GM23248 (cell line): Measurements from ENCODE around the gene CHIT1. TPM values are rescaled to one million over a fixed set of nuclear protein-coding genes. Genes with fewer than 3 reads are reported as not detected.

ENCODE experiments used
- DNase-seq: peaks from one replicate; pipeline ENCODE4 v3.0.0-alpha.2; 2015
- H2AFZ ChIP-seq: fragments of 200-600 bp; sonication (generic); 2 replicates; pipeline ENCODE4 v1.6.1; 2016; ENCODE audit warnings: antibody characterized with exemption
- H3F3A ChIP-seq: fragments of 200-600 bp; sonication (generic); 2 replicates; pipeline ENCODE4 v1.6.1; 2016; ENCODE audit warnings: mild to moderate bottlenecking, antibody characterized with exemption, mixed run types; ENCODE audit not compliant: insufficient read depth
- H3K27ac ChIP-seq: fragments of 200-600 bp; sonication (generic); 2 replicates; pipeline ENCODE4 v1.5.1; 2016; ENCODE audit warnings: mild to moderate bottlenecking
- H3K27me3 ChIP-seq: fragments of 200-600 bp; sonication (generic); replicated peaks from 2 replicates; pipeline ENCODE4 v1.6.1; 2016; ENCODE audit warnings: mild to moderate bottlenecking; ENCODE audit not compliant: insufficient read depth
- H3K36me3 ChIP-seq: fragments of 200-600 bp; sonication (generic); 2 replicates; pipeline ENCODE4 v1.6.1; 2016; ENCODE audit warnings: low read depth, mild to moderate bottlenecking
- H3K4me1 ChIP-seq: fragments of 200-600 bp; sonication (generic); 2 replicates; pipeline ENCODE4 v1.6.1; 2016; ENCODE audit warnings: mild to moderate bottlenecking; ENCODE audit not compliant: insufficient read depth
- H3K4me2 ChIP-seq: fragments of 200-600 bp; sonication (generic); one replicate; pipeline ENCODE4 v1.6.1; 2016; ENCODE audit warnings: mild to moderate bottlenecking; ENCODE audit not compliant: unreplicated experiment
- H3K4me3 ChIP-seq: fragments of 200-600 bp; sonication (generic); 2 replicates; pipeline ENCODE4 v1.5.1; 2016; ENCODE audit warnings: mild to moderate bottlenecking
- H3K79me2 ChIP-seq: fragments of 200-600 bp; sonication (generic); 2 replicates; pipeline ENCODE4 v1.6.1; 2016; ENCODE audit warnings: mild to moderate bottlenecking; ENCODE audit not compliant: insufficient read depth
- H3K9ac ChIP-seq: fragments of 200-600 bp; sonication (generic); 2 replicates; pipeline ENCODE4 v1.6.1; 2016; ENCODE audit warnings: mild to moderate bottlenecking
- H3K9me2 ChIP-seq: fragments of 200-600 bp; sonication (generic); 2 replicates; pipeline ENCODE4 v1.6.1; 2016; ENCODE audit warnings: mixed run types, mild to moderate bottlenecking, moderate library complexity; ENCODE audit not compliant: insufficient read depth
- H3K9me3 ChIP-seq: fragments of 200-600 bp; sonication (generic); one replicate; pipeline ENCODE4 v1.6.1; 2017; ENCODE audit warnings: low read depth
- H4K20me1 ChIP-seq: fragments of 200-600 bp; sonication (generic); 2 replicates; pipeline ENCODE4 v1.6.0; 2016; ENCODE audit not compliant: insufficient read depth
- EZH2 ChIP-seq: fragments of 200-600 bp; sonication (generic); IDR thresholded peaks from 2 replicates; pipeline ENCODE4 v1.6.1; 2018; ENCODE audit warnings: antibody characterized with exemption, mild to moderate bottlenecking; ENCODE audit not compliant: insufficient read depth, poor library complexity, severe bottlenecking
- EZH2phosphoT487 ChIP-seq: fragments of 200-600 bp; sonication (generic); IDR thresholded peaks from 2 replicates; pipeline ENCODE4 v1.6.1; 2018; ENCODE audit warnings: antibody characterized with exemption, moderate library complexity, mild to moderate bottlenecking, low read depth; ENCODE audit not compliant: insufficient read depth
- WGBS, 2 experiments: methylation state at CpG; one replicate each; pipeline ENCODE4 v1.1.6; 2015 to 2017; ENCODE audit warnings: low lambda C conversion rate in 2 of 2, low coverage in 1 of 2; ENCODE audit errors: missing lambda C conversion rate in 2 of 2; 5-methylcytosine and 5-hydroxymethylcytosine counted together
- in situ Hi-C: fragments of 300-500 bp; cut with MboI; formaldehyde crosslinking; loops from 2 replicates; pipeline ENCODE4 v1.15.0; 2020
- polyA plus RNA-seq: library from polyadenylated mRNA; unstranded; fragments of >200 nt; fragmentation: Nextera tagmentation; extraction: Ambion mirVana; gene quantifications from 2 replicates; pipeline ENCODE4 v1.2.1, GENCODE V29; 2016
- total RNA-seq: library from RNA; depleted of rRNA; stranded (reverse); fragments of >200 nt; shearing (Covaris generic); gene quantifications from 2 replicates; pipeline ENCODE4 v1.2.3, GENCODE V29; 2014

CHIT1 gene
- total and polyA plus RNA-seq, 2 experiments from 2014 or later, result not detected

- Histone ChIP-seq H3F3A (0 out of 2 replicates have a peak, but pooled peaks cover 12% of the 10 kb centered on the region), H4K20me1 (no peaks in the 10 kb centered on the region), H3K36me3 (no peaks in the 10 kb centered on the region), H3K27me3 (no peaks in the 10 kb centered on the region), H3K4me2 (no peak overlapping the region), H3K27ac (no peak overlapping the region), H2AFZ (no peak overlapping the region), H3K4me3 (no peak overlapping the region), H3K9me2 (no peaks in the 10 kb centered on the region), H3K79me2 (no peaks in the 10 kb centered on the region), H3K9me3 (no peaks in the 10 kb centered on the region), H3K9ac (no peak overlapping the region), H3K4me1 (peaks cover 11% of the 10 kb centered on the region)
- in situ Hi-C loops, result loop anchor here (5.0 to 10.0 kb wide), 2 partner anchors 61 to 208 kb away; no protein-coding TSS in a partner anchor
- WGBS, 2 experiments, result 74 to 76% methylated on average over 5 of the region's 5 CpGs
- DNase-seq, result no peak
- no peak for TF ChIP-seq EZH2phosphoT487
Measured at GRCh38 chr1:203276408-203276807, 46.9 kb upstream of the CHIT1 start.

DNA sequence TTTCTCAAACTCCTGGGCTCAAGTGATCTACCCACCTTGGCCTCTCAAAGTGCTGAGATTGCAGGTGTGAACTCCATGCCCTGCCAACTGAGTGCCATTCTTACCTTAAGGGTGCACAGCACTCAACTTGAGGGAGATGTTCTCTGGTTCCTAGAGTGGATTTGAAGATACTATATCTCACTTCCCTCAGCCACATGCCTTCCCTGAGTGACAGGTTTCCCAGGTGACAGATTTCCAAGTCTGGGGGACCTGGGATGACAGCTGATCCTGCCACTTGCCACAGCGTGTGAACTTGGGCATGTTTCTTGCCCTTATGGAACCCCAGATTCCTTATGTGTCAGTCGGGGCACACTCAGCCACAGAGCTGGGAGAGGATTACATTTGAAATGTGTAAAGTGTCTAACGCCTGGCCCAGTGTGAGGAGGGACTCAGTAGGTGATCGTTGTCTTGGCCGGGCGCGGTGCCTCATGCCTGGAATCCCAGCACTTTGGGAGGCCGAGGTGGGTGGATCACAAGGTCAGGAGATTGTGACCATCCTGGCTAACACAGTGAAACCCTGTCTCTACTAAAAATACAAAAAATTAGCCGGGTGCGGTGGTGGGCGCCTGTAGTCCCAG, 46.3 kb upstream of the CHIT1 start:
- H3K4me2 ChIP-seq, result no peak overlapping the region
- TF ChIP-seq EZH2phosphoT487 (no peak), EZH2 (no peak)
- H3K4me3 ChIP-seq, result no peak overlapping the region
- H3K36me3 ChIP-seq, result no peaks in the 10 kb centered on the region
- H3K9ac ChIP-seq, result no peak overlapping the region
- no peaks in the 10 kb centered on the region for H3K79me2 ChIP-seq
- DNase-seq, result no peak
- in situ Hi-C loops, result loop anchor here (5.0 to 10.0 kb wide), 2 partner anchors 62 to 209 kb away; no protein-coding TSS in a partner anchor
- no peak overlapping the region for H3K27ac ChIP-seq
- no peak overlapping the region for H2AFZ ChIP-seq
- no peaks in the 10 kb centered on the region for H4K20me1 ChIP-seq
- H3F3A ChIP-seq, result 0 out of 2 replicates have a peak, but pooled peaks cover 12% of the 10 kb centered on the region
- 88 to 94% methylated on average over 11 of the region's 11 CpGs for WGBS, 2 experiments
- no peaks in the 10 kb centered on the region for H3K27me3 ChIP-seq
- no peaks in the 10 kb centered on the region for H3K9me2 ChIP-seq
- H3K4me1 ChIP-seq, result peaks cover 11% of the 10 kb centered on the region
- H3K9me3 ChIP-seq, result no peaks in the 10 kb centered on the region

- Histone ChIP-seq H4K20me1 (no peaks in the 10 kb centered on the region), H3K4me3 (no peak overlapping the region), H3K9me3 (no peaks in the 10 kb centered on the region), H3K27ac (no peak overlapping the region), H3F3A (0 out of 2 replicates have a peak, but pooled peaks cover 12% of the 10 kb centered on the region), H3K9me2 (no peaks in the 10 kb centered on the region), H3K4me2 (no peak overlapping the region), H3K4me1 (peaks cover 11% of the 10 kb centered on the region), H3K27me3 (no peaks in the 10 kb centered on the region), H3K79me2 (no peaks in the 10 kb centered on the region), H3K9ac (no peak overlapping the region), H3K36me3 (no peaks in the 10 kb centered on the region), H2AFZ (no peak overlapping the region)
- TF ChIP-seq EZH2phosphoT487, result no peak
- in situ Hi-C loops, result loop anchor here (5.0 to 10.0 kb wide), 2 partner anchors 63 to 210 kb away; no protein-coding TSS in a partner anchor
- peak; percentile 65 for DNase-seq
- WGBS, 2 experiments, result 40 to 44% methylated on average over 12 of the region's 12 CpGs
Measured at GRCh38 chr1:203274603-203275381, 45.3 kb upstream of the CHIT1 start.

GRCh38 chr1:203273869-203274602, 44.6 kb upstream of the CHIT1 start:
- Histone ChIP-seq H3K4me2 (no peak overlapping the region), H3K9ac (no peak overlapping the region), H3K79me2 (no peaks in the 10 kb centered on the region), H3K4me3 (no peak overlapping the region), H3K27me3 (no peaks in the 10 kb centered on the region), H3K9me3 (no peaks in the 10 kb centered on the region), H3K36me3 (no peaks in the 10 kb centered on the region), H4K20me1 (no peaks in the 10 kb centered on the region), H3K9me2 (no peaks in the 10 kb centered on the region), H3K27ac (no peak overlapping the region), H3K4me1 (peaks cover 9% of the 10 kb centered on the region), H2AFZ (no peak overlapping the region), H3F3A (0 out of 2 replicates have a peak, but pooled peaks cover 10% of the 10 kb centered on the region)
- in situ Hi-C loops, result loop anchor here (10.0 kb wide), 1 partner anchor 211 kb away; no protein-coding TSS in a partner anchor
- no peak for DNase-seq
- 81 to 85% methylated on average over 11 to 12 of the region's 12 CpGs for WGBS, 2 experiments
- TF ChIP-seq EZH2phosphoT487 (no peak), EZH2 (no peak)
